HEK293T (cell line): Measurements from ENCODE around the gene LTB4R.
A peak's percentile ranks its signal among the peaks of the same experiment; 100 is the strongest.

Experiments
- ARNT ChIP-seq: fragments of 450-650 bp; IDR thresholded peaks from 2 replicates; pipeline ENCODE4 v1.6.1; 2017; ENCODE audit warnings: mild to moderate bottlenecking
- ELF4 ChIP-seq: fragments of 450-650 bp; IDR thresholded peaks from 2 replicates; pipeline ENCODE4 v1.6.1; 2017; ENCODE audit warnings: antibody characterized with exemption
- L3MBTL2 ChIP-seq: fragments of 450-650 bp; conservative IDR thresholded peaks from 2 replicates; pipeline ENCODE4 v1.6.1; 2016; ENCODE audit warnings: mild to moderate bottlenecking
- SP1 ChIP-seq: fragments of 450-650 bp; IDR thresholded peaks from 2 replicates; pipeline ENCODE4 v1.6.1; 2017
- TARDBP ChIP-seq: fragments of 450-650 bp; IDR thresholded peaks from 2 replicates; pipeline ENCODE4 v1.6.1; 2016

DNA sequence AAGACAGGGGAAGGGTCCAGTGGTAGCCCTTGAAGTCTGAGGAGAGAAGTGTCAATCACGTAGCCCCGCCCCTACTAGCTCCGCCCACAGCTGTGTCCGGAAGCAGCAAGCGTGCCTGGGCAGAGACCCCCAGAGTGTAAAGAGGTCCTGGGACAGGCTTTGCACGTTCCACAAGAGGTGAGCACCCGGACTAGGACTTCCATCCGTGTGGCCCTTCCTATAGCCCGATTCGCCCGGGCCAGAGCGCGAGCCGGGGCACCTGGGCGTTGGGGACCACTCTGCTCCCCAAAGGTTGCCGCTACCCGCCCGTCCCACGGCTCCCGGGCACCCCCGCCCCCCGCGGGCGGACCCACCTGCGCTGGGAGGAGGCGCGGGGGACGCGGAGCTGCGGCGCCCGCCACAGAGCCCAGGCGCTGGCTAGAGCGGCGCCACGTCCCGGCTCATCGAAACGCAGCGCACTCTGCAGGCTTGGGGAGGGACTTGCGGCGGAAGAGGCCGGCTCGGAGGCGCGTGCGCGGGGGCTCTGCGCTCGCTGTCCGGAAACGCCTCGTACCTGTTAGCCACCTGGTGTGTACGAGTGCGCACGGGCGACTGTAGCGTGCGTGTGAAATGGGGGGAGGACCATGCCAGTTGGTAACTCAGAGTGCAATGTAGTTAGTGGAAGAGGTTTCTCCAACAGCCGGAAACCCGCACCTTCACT is 40.0 kb upstream of the LTB4R start, which contains the start of gene RABGGTA:
- TF ChIP-seq TARDBP (no peak), SP1 (no peak), L3MBTL2 (peak; percentile 85), ELF4 (0 out of 2 replicates have a peak, but pooled peaks have one; percentile 16), ARNT (peak; percentile 34; the same call in 1 of the 2 replicates)
